T follicular helper cell (primary cell): Measurements from ENCODE around the gene CASP14.
"Not testable (repeated sequence)": the region's sequence is repeated elsewhere in the genome, so short reads cannot be mapped to it uniquely, and the experiment has no call there.

ENCODE experiments used
- DNase-seq: peaks from one replicate; pipeline ENCODE4 v3.0.0-alpha.2; 2020; ENCODE audit warnings: low read depth

CASP14 gene

GRCh38 chr19:15072930-15073647 lies 23.8 kb downstream of the CASP14 start:
- DNase-seq: no peak

GRCh38 chr19:15074371-15074770 lies 25.1 kb downstream of the CASP14 start:
- no peak for DNase-seq

- DNase-seq: no peak
Measured at GRCh38 chr19:15075806-15076205, 26.5 kb downstream of the CASP14 start.

GRCh38 chr19:15080002-15080401 lies 30.7 kb downstream of the CASP14 start:
- DNase-seq: not testable (repeated sequence)

GRCh38 chr19:15081911-15082310 lies 32.6 kb downstream of the CASP14 start, which contains the start of gene OR1I1:
Gene OR1I1, plus strand, starts transcription at chr19:15082211. Its CDS starts 4,855 bp downstream, at chr19:15087066.
- DNase-seq: no peak

- no peak for DNase-seq
Measured at GRCh38 chr19:15087182-15087581, 37.9 kb downstream of the CASP14 start.

- peak; percentile 17 for DNase-seq
Measured at GRCh38 chr19:15091918-15092753, 42.9 kb downstream of the CASP14 start.

- DNase-seq: no peak
Measured at GRCh38 chr19:15093001-15093400, 43.7 kb downstream of the CASP14 start.

- DNase-seq: no peak
Measured at GRCh38 chr19:15096223-15096622, 46.9 kb downstream of the CASP14 start.

GRCh38 chr19:15097980-15098379 lies 48.7 kb downstream of the CASP14 start:
- not testable (repeated sequence) for DNase-seq

GRCh38 chr19:15098460-15098859 lies 49.2 kb downstream of the CASP14 start:
- DNase-seq: no peak

GRCh38 chr19:15099017-15099582 lies 49.8 kb downstream of the CASP14 start:
- no peak for DNase-seq

- DNase-seq: peak; percentile 31
Measured at GRCh38 chr19:15101479-15102082, 52.3 kb downstream of the CASP14 start.

GRCh38 chr19:15104003-15104402 lies 54.7 kb downstream of the CASP14 start:
- no peak for DNase-seq

- no peak for DNase-seq
Measured at GRCh38 chr19:15104411-15104810, 55.1 kb downstream of the CASP14 start.

- no peak for DNase-seq
Measured at GRCh38 chr19:15105044-15105443, 55.8 kb downstream of the CASP14 start.

- no peak for DNase-seq
Measured at GRCh38 chr19:15107061-15108010, 58.1 kb downstream of the CASP14 start, which contains the start of gene SYDE1. Gene SYDE1, plus strand, starts transcription at chr19:15107401. Its CDS starts 33 bp downstream, at chr19:15107434.
